Measurements from ENCODE around the gene UAP1L1.

Gene UAP1L1

GRCh38 chr9:137070201-137070905, 7.0 kb upstream of the UAP1L1 start, which contains the start of gene SAPCD2:
Gene SAPCD2, minus strand, starts transcription at chr9:137070557. Its CDS starts 97 bp downstream, at chr9:137070460.
- H3K27ac Mint-ChIP-seq = peak within 1 kb of the TSS; percentile 82

GRCh38 chr9:137070906-137071275, 6.4 kb upstream of the UAP1L1 start:
- Mint-ChIP-seq H3K27ac (peak overlapping the region; percentile 82), H3K27me3 (peaks cover 3 to 4% of the 10 kb centered on the region in 2 donors), H3K36me3 (no peaks in the 10 kb centered on the region), H3K9me3 (no peaks in the 10 kb centered on the region), H3K4me3 (peak overlapping the region; percentile 75 to 80), H3K4me1 (peaks cover 21 to 28% of the 10 kb centered on the region in 2 donors)
- ATAC-seq (replicated peaks) (peak; percentile 24 to 30), DNase-seq (no peak)

More at GRCh38 chr9:137070201-137070905, 7.0 kb upstream of the UAP1L1 start, which contains the start of gene SAPCD2:
- peak; percentile 93 for ATAC-seq (replicated peaks)
- Mint-ChIP-seq H3K9me3 (no peaks in the 10 kb centered on the region), H3K4me3 (peak within 1 kb of the TSS; percentile 75 to 80), H3K27me3 (peaks cover 3 to 4% of the 10 kb centered on the region in 2 donors), H3K4me1 (peaks cover 21 to 28% of the 10 kb centered on the region in 2 donors), H3K36me3 (no peaks in the 10 kb centered on the region)
- DNase-seq = peak; percentile 78

GRCh38 chr9:137071282-137071681, 6.0 kb upstream of the UAP1L1 start:
- Mint-ChIP-seq H3K9me3 (no peaks in the 10 kb centered on the region), H3K36me3 (no peaks in the 10 kb centered on the region), H3K27ac (peak overlapping the region; percentile 82), H3K27me3 (peaks cover 3 to 4% of the 10 kb centered on the region in 2 donors), H3K4me3 (peak overlapping the region; percentile 75 to 80), H3K4me1 (peaks cover 21 to 28% of the 10 kb centered on the region in 2 donors)
- DNase-seq = no peak
- ATAC-seq (replicated peaks) = no peak

DNA sequence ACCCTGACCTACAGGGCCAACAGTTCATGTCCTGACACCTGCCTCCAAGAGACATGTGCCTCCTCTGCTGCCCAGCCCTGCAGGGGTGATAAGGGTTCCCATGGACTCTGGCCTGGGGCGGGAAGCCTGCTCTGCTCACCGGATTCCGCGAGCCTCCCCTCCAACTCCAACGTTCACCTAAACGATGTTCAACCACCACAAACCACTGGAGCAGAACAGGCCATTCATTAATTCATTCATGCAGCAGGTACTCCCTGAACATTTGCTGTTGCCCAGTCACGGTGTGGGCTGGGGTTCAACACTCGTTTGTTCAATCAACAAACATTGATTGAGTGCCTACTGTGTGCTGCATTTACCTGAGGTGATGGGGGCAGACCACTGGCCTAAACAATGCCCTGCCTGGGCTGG, 3.3 kb upstream of the UAP1L1 start:
- no peak for DNase-seq
- ATAC-seq (replicated peaks) = no peak
- Mint-ChIP-seq H3K27me3 (no peaks in the 10 kb centered on the region), H3K4me1 (peaks cover 20 to 22% of the 10 kb centered on the region in 2 donors), H3K4me3 (no peak overlapping the region), H3K9me3 (no peaks in the 10 kb centered on the region), H3K27ac (no peak overlapping the region), H3K36me3 (no peaks in the 10 kb centered on the region)

DNA sequence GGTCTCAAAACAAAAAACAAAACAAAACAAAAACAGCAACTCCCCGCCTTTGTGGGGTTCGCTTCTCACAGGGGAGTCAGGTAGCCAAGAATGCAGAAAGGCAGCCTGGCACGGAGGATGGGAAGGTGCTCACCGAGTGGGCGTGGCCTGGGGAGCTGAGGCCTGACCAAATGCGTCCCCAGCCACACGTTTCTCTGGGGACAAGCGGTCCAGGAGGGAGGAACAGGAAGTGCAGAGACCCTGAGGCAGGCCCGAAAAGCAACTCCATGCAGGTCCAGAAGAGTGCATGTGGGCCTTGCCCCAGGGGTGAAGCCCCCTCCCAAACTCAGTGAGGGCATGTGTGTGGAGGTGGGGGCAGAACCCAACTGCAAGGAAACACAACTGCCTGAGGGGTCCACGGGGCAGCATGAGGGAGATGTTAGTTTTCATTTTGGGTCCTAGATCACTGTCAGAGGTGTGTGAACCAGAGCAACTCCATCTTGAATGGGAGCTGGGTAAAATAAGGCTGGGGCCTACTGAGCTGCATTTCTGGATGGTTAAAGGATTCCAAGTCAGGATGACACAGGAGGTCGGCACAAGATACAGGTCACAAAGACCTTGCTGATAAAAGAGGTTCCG, 2.6 kb upstream of the UAP1L1 start:
- peaks cover 2 to 4% of the 10 kb centered on the region in 2 donors for H3K36me3 Mint-ChIP-seq
- no peaks in the 10 kb centered on the region for H3K27me3 Mint-ChIP-seq
- ATAC-seq (replicated peaks) (no peak), DNase-seq (no peak)
- H3K4me3 Mint-ChIP-seq = no peak overlapping the region
- H3K27ac Mint-ChIP-seq = peak overlapping the region; percentile 37
- H3K4me1 Mint-ChIP-seq = peaks cover 22% of the 10 kb centered on the region in 2 donors
- H3K9me3 Mint-ChIP-seq = no peaks in the 10 kb centered on the region

DNA sequence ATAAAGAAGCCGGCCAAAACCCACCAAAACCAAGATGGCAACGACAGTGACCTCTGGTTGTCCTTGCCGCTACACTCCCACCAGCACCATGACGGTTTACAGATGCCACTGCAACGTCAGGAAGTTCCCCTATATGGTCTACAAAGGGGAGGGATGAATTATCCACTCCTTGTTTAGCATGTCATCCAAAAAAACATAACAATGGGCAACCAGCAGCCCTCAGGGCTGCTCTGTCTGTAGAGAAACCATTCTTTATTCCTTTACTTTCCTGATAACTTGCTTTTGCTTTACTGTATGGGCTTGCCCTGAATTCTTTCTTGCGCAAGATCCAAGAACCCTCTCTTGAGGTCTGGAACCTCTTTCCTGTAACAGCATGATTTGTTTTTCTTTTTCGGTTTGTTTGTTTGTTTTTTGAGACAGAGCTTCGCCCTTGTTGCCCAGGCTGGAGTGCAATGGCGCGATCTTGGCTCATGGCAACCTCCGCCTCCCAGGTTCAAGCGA, 2.0 kb upstream of the UAP1L1 start:
- no peaks in the 10 kb centered on the region for H3K27me3 Mint-ChIP-seq
- no peaks in the 10 kb centered on the region for H3K9me3 Mint-ChIP-seq
- no peak for ATAC-seq (replicated peaks)
- H3K36me3 Mint-ChIP-seq = peaks cover 5 to 8% of the 10 kb centered on the region in 2 donors
- peaks cover 22 to 25% of the 10 kb centered on the region in 2 donors for H3K4me1 Mint-ChIP-seq
- no peak overlapping the region for H3K27ac Mint-ChIP-seq
- H3K4me3 Mint-ChIP-seq = no peak overlapping the region
- DNase-seq = no peak

DNA sequence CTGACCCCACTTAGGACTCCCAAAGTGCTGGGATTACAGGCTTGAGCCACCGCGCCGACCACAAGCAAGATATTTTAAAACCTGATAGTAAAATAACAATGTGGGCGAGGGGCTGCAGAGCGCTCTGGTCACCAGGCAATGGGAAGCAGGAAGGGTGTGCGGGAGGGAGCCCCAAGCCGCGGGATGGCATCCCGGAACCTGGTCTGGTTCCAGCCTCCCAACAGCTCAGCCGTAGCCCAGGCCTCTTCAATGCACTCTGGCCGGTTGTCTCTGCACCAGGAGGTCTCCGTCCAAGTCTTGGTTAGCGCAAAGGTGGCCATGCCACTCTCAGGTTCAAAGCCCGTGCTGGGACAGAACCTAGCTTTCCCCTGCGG, 694 bp upstream of the UAP1L1 start:
- no peak overlapping the region for H3K27ac Mint-ChIP-seq
- no peak for DNase-seq
- H3K9me3 Mint-ChIP-seq = no peaks in the 10 kb centered on the region
- ATAC-seq (replicated peaks) = no peak
- peaks cover 12 to 15% of the 10 kb centered on the region in 2 donors for H3K4me1 Mint-ChIP-seq
- peaks cover 8% of the 10 kb centered on the region in 2 donors for H3K36me3 Mint-ChIP-seq
- H3K4me3 Mint-ChIP-seq = peak overlapping the region; percentile 67 to 77
- no peaks in the 10 kb centered on the region for H3K27me3 Mint-ChIP-seq

- Mint-ChIP-seq H3K27me3 (no peaks in the 10 kb centered on the region), H3K36me3 (peaks cover 15 to 16% of the 10 kb centered on the region in 2 donors), H3K4me3 (peak overlapping the region; percentile 82 to 83), H3K4me1 (peaks cover 17 to 22% of the 10 kb centered on the region in 2 donors), H3K9me3 (no peaks in the 10 kb centered on the region), H3K27ac (peak overlapping the region; percentile 42)
- peak; percentile 50 to 54 for ATAC-seq (replicated peaks)
- DNase-seq = no peak
Measured at GRCh38 chr9:137077758-137078693, 709 bp downstream of the UAP1L1 start.

GRCh38 chr9:137078701-137079400, 1.5 kb downstream of the UAP1L1 start:
- peaks cover 15 to 16% of the 10 kb centered on the region in 2 donors for H3K36me3 Mint-ChIP-seq
- no peak for ATAC-seq (replicated peaks)
- H3K27me3 Mint-ChIP-seq = no peaks in the 10 kb centered on the region
- H3K27ac Mint-ChIP-seq = no peak overlapping the region
- no peak for DNase-seq
- peaks cover 18 to 30% of the 10 kb centered on the region in 2 donors for H3K4me1 Mint-ChIP-seq
- peak overlapping the region; percentile 82 to 83 for H3K4me3 Mint-ChIP-seq
- no peaks in the 10 kb centered on the region for H3K9me3 Mint-ChIP-seq

GRCh38 chr9:137079401-137079787, 2.1 kb downstream of the UAP1L1 start:
- peaks cover 15 to 16% of the 10 kb centered on the region in 2 donors for H3K36me3 Mint-ChIP-seq
- no peak overlapping the region for H3K27ac Mint-ChIP-seq
- H3K4me3 Mint-ChIP-seq = peak overlapping the region; percentile 41 to 48
- no peaks in the 10 kb centered on the region for H3K9me3 Mint-ChIP-seq
- DNase-seq (no peak), ATAC-seq (replicated peaks) (no peak)
- peaks cover 24 to 33% of the 10 kb centered on the region in 2 donors for H3K4me1 Mint-ChIP-seq
- no peaks in the 10 kb centered on the region for H3K27me3 Mint-ChIP-seq

DNA sequence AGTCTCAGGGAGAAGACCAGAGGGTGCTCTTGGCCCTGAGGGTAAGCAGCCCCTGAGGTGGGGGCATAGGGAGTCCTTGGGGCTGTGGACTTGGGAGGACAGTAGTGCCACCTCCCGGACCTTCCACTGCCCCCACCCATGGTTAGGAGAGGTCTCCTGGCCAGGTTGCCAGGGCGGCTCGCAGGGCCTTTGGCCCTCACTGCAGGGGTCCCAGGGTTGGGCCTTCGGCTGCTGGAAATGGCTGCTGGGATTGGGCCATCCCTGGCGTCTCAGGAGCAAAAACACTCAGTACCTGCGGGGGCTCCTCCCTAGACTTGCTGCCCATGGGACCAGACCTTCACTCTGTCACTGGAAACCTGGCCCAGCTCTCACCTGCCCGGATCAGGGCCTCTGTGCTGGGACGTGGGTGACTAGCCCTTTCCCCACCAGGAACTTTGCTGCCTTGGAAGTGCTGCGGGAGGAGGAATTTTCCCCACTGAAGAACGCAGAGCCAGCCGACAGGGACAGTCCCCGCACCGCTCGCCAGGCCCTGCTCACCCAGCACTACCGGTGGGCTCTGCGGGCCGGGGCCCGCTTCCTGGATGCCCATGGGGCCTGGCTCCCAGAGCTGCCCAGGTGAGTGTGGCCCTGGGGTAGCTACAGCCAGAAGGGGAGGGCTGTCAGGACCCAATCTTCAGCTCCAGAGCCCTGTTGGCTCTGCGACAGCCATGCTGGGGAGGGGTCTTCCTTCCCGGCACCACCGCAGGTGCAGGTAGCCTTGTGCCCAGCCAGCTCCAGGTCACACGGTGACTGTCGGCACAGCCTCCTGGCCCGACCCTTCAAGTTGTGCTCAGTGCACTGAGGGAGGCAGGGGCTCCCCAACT, 3.2 kb downstream of the UAP1L1 start:
- no peak overlapping the region for H3K4me3 Mint-ChIP-seq
- no peak for ATAC-seq (replicated peaks)

GRCh38 chr9:137082222-137082924, 5.1 kb downstream of the UAP1L1 start:
- Mint-ChIP-seq H3K9me3 (no peaks in the 10 kb centered on the region), H3K27me3 (no peaks in the 10 kb centered on the region), H3K4me3 (no peak overlapping the region), H3K36me3 (peaks cover 19 to 22% of the 10 kb centered on the region in 2 donors), H3K4me1 (peaks cover 34 to 37% of the 10 kb centered on the region in 2 donors), H3K27ac (no peak overlapping the region)
- no peak for ATAC-seq (replicated peaks)
- DNase-seq = no peak

More for the DNA sequence above, 3.2 kb downstream of the UAP1L1 start:
- DNase-seq = no peak
- H3K27me3 Mint-ChIP-seq = no peaks in the 10 kb centered on the region
- peaks cover 15 to 17% of the 10 kb centered on the region in 2 donors for H3K36me3 Mint-ChIP-seq
- no peak overlapping the region for H3K27ac Mint-ChIP-seq
- no peaks in the 10 kb centered on the region for H3K9me3 Mint-ChIP-seq
- peaks cover 30 to 32% of the 10 kb centered on the region in 2 donors for H3K4me1 Mint-ChIP-seq
